COR-L47 (cell line): ENCODE measurements around the gene GNA14.
"Not testable (repeated sequence)": the region's sequence is repeated elsewhere in the genome, so short reads cannot be mapped to it uniquely, and the experiment has no call there.

Experiments used
- DNase-seq: peaks from one replicate; lab custom pipeline; 2025; lab: John Stamatoyannopoulos, UW

The GNA14 gene

GRCh38 chr9:77648234-77649108 lies at the start of gene GNA14:
GNA14 (minus strand) TSS chr9:77648322; CDS start chr9:77647793, 529 bp downstream.
- DNase-seq, result no peak

GRCh38 chr9:77697238-77697984 lies 49.3 kb upstream of the GNA14 start:
- no peak for DNase-seq

- DNase-seq, result not testable (repeated sequence)
These were observed 42.6 kb upstream of the GNA14 start for GRCh38 chr9:77690723-77691122.

DNA sequence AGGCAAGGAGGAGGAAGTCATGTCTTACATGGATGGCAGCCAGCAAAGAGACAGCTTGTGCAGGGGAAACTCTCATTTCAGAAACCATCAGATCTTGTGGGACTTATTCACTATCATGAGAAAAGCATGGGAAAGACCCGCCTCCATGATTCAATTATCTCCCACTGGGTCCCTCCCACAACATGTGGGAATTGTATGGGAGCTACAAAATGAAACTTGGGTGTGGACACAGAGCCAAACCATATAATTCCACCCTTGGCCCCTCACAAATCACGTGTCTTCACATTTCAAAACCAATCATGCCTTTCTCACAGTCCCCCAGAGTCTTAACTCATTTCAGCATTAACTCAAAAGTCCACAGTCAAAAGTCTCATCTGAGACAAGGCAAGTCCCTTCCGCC lies 42.0 kb upstream of the GNA14 start:
- DNase-seq, result not testable (repeated sequence)

GRCh38 chr9:77687737-77688136 lies 39.6 kb upstream of the GNA14 start:
- DNase-seq, result not testable (repeated sequence)

GRCh38 chr9:77680581-77680980 lies 32.5 kb upstream of the GNA14 start:
- DNase-seq, result no peak

DNA sequence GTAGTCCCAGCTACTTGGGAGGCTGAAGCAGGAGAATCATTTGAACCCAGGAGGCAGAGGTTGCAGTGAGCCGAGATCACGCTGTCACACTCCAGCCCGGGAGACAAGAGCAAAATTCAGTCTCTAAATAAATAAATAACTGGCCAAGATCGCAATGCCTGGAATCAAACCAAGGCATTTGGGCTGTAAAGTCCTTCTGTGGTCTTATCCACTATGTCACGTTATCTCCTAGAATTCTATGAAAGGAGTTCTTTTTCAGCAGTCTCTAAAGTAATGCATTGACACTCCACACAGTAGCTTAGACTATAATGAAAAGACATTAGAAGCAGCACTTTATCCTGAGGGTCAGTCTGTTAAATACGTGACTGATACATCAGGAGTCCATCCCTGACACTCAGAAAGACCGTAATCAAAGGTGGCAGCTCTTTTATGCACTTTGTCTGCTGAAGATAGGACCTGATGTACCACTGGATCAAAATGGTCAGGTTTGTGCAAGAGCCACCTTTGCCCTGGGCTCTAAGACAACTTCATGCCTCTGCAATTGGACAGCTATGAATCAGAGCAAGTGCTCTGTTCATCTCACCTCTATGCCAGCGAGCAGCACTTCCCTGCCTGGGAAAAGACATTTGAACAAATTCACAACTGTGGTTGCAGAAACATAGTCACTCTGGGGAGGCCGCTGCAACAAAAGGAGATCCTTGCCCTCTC lies 31.7 kb upstream of the GNA14 start:
- DNase-seq, result no peak

GRCh38 chr9:77679088-77679487 lies 31.0 kb upstream of the GNA14 start:
- no peak for DNase-seq

- no peak for DNase-seq
These were observed 29.9 kb upstream of the GNA14 start for GRCh38 chr9:77677957-77678535.

GRCh38 chr9:77677397-77677796 lies 29.3 kb upstream of the GNA14 start:
- no peak for DNase-seq

- no peak for DNase-seq
These were observed 26.0 kb upstream of the GNA14 start for GRCh38 chr9:77673941-77674791.

DNA sequence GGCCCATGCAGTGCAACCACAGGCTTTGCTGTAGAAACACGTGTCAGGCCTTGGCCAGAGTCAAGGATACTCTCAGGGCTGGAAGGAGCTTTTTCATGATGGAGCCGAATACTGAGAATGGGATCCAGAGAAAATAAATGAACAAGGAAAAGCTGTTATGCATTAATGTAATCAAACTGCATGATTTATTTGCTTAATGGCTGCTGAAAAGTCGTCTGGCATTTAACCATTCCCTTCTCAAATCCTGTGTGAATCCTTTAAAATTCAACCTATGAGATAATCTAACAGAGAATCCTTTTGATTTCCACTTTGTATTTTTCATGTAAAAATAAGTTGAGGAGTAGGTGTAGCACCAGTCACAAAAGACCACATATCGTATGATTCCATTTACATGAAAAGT lies 24.1 kb upstream of the GNA14 start:
- no peak for DNase-seq

- no peak for DNase-seq
These were observed 19.0 kb upstream of the GNA14 start for GRCh38 chr9:77667151-77667550.

GRCh38 chr9:77663754-77664153 lies 15.6 kb upstream of the GNA14 start:
- DNase-seq, result no peak

DNA sequence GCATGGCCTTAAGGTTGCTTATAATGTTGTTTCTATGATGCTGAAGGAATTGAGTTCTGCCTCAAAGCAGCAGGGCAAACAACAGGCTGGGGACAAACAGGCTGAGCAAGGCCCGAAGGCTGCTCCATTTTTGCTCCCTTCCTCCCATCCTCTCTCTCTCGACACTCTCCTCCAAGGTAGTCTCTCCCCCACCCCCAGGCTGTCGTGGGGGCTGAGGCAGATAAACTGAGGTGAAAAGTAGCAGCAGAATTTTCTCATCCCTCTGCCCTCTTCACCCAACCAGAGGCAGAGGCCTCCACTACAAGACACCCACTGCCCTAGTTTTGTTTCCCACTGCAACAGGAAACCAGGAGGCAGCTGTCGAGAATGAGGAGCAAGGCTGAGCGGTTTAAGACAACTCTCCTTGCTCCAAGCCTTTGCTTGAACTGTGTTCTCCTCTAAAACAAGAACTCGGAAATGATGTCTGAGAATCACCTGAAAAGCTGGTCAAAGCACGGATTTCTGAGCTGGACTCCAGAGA lies 13.5 kb upstream of the GNA14 start:
- no peak for DNase-seq

- DNase-seq, result no peak
These were observed 11.8 kb upstream of the GNA14 start for GRCh38 chr9:77659926-77660325.

- DNase-seq, result no peak
These were observed 3.1 kb upstream of the GNA14 start for GRCh38 chr9:77651203-77651602.

- DNase-seq, result no peak
These were observed 1.1 kb upstream of the GNA14 start for GRCh38 chr9:77649109-77649812.

DNA sequence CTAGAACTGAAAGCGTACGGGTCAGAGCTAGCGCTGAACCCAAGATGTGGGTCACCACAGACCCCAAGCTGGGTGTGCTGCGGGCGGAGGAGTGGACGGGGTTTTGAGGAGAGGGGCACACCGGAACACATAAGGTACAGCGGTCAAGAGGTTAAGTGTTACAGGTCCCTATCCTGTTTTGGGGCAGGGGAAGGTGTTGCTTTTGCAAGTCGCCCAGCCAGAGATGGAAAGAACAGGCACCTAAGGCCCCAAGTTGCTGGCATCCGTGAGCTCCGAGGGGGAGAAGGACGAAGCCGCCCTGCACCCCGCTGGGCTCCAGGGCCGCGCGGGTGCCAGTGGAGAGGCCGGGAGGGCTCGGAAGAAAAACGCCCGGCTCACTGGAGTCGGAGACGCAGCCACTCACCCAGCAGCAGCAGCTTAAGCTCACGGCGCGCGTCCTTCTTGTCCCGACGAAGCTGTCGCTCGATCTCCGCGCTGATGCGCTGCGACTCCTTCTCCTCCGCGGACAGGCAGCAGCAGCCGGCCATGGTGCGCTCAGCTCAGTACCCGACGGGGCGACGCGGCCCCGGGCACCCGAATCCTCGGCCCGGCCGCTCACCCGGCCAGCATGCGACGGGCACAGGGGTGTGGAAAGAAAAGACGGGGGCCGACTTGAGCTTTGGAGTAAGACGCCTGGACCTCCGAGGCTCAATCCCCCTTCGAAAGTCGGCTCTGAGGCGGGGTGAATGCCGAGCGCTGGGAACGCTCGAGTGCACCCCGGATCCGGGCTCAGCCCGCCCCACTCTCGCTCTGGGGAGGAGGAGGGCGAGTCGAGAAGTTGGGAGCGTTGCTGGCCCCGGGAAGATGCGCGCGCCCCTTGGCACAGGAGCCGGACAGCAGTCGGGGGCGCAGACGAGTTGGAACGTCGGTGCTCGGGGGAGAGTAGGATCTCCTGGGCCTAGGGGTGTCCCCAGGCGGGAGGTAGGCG lies 572 bp downstream of the GNA14 start:
- no peak for DNase-seq
